Memory B cell (primary cell): Measurements from ENCODE around the gene CEBPZ.

Experiments
- ATAC-seq: fragments of 150-1000 bp; cut with Tn5 transposase; 2 replicates; pipeline ENCODE4 v1.10.0; 2021; ENCODE audit warnings: low read depth, mild to moderate bottlenecking, moderate library complexity
- DNase-seq, 2 donors: peaks; one replicate each; pipeline ENCODE4 v3.0.0; 2022; ENCODE audit warnings: low spot score in 2 of 2
- H3K27ac Mint-ChIP-seq: one replicate; pipeline ENCODE4 v1.8.0; 2022; ENCODE audit warnings: mild to moderate bottlenecking, moderate library complexity, mixed read lengths
- H3K27me3 Mint-ChIP-seq: one replicate; pipeline ENCODE4 v1.8.0; 2022; ENCODE audit warnings: mixed read lengths
- H3K36me3 Mint-ChIP-seq: one replicate; pipeline ENCODE4 v1.8.0; 2022; ENCODE audit warnings: mild to moderate bottlenecking, mixed read lengths
- H3K4me1 Mint-ChIP-seq: one replicate; pipeline ENCODE4 v1.8.0; 2022; ENCODE audit warnings: mixed read lengths
- H3K4me3 Mint-ChIP-seq: one replicate; pipeline ENCODE4 v1.8.0; 2022; ENCODE audit warnings: mild to moderate bottlenecking, moderate library complexity, mixed read lengths
- H3K9me3 Mint-ChIP-seq: one replicate; pipeline ENCODE4 v1.8.0; 2022; ENCODE audit warnings: mixed read lengths

The CEBPZ gene

DNA sequence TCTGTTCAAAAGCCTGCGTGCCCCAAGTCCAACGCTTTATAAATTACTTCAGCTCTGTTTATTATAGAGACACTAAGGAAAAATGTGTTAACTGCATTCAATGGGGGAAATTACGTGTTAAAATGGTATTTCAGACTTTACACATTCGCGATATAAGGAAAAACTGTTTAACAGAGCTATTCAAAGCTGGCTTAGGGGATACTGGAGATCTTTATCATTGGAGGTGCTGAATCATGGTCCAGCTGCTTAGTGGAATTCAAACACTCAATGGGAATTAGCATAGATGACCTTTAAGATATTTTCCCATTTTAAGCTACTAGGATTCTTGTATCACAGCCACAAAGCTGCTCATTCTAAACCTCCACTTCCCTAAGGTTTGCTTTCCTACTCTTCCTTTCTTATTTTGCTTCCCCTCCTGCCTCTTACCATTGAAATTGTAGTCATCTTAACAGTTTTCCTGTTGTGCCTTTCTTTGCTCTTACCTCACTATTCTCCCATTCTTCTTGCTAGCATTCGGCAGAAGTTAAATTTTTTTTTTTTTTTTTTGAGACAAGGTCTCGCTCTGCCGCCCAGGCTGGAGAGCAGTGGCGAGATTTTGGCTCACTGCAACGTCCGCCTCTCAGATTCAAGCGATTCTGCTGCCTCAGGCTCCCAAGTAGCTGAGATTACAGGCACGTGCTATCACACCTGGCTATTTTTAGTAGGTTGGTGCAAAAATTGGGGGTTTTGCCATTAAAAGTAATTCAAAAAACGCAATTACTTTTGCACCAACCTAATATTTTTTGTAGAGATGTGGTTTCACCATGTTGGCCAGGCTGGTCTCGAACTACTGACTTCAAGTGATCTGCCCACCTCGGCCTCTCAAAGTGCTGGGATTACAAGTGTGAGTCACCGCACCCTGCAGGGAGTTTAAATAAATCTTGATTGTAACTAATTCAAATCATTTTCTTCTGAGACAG lies 49.4 kb downstream of the CEBPZ start:
- Mint-ChIP-seq H3K27me3 (peaks cover 6% of the 10 kb centered on the region), H3K27ac (no peak overlapping the region), H3K36me3 (no peaks in the 10 kb centered on the region), H3K4me1 (no peaks in the 10 kb centered on the region), H3K9me3 (no peaks in the 10 kb centered on the region), H3K4me3 (no peak overlapping the region)
- ATAC-seq, result no peak
- DNase-seq, result no peak

- DNase-seq (no peak), ATAC-seq (no peak)
- Mint-ChIP-seq H3K27ac (no peak overlapping the region), H3K9me3 (no peaks in the 10 kb centered on the region), H3K36me3 (no peaks in the 10 kb centered on the region), H3K4me3 (no peak overlapping the region), H3K27me3 (peaks cover 6% of the 10 kb centered on the region), H3K4me1 (no peaks in the 10 kb centered on the region)
Observed at GRCh38 chr2:37180640-37181039, 50.8 kb downstream of the CEBPZ start.

DNA sequence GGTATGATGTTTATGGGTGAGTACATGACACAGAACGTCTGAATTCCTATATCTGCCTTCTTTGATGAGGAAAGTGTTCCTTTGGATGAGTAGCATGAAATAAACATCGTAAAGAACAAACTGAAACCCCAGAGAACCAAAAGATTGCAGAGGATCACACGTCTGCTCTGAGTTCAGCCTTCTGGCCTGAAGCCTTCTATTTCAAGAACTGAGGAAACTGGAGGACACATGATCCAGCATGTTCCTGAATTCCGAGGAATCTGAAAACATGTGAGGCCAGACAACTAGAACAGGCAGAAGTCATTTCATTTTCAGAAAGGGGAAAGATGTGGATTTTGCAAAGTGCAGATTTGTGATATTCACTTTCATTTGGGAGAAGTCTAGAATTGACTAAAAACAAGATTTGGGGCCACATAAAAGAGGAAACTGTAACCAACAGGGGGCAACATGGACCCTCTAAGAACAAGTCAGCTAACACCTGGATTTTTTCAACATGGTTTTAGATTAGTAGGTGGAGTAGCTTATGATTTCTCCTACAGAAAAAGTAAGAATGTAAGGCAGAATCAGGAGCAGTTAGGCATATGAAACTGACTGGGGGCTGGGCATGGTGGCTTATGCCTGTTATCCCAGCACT lies 51.3 kb downstream of the CEBPZ start:
- ATAC-seq (no peak), DNase-seq (no peak)
- H3K36me3 Mint-ChIP-seq, result no peaks in the 10 kb centered on the region
- no peak overlapping the region for H3K4me3 Mint-ChIP-seq
- no peak overlapping the region for H3K27ac Mint-ChIP-seq
- peaks cover 6% of the 10 kb centered on the region for H3K27me3 Mint-ChIP-seq
- H3K4me1 Mint-ChIP-seq, result no peaks in the 10 kb centered on the region
- no peaks in the 10 kb centered on the region for H3K9me3 Mint-ChIP-seq

DNA sequence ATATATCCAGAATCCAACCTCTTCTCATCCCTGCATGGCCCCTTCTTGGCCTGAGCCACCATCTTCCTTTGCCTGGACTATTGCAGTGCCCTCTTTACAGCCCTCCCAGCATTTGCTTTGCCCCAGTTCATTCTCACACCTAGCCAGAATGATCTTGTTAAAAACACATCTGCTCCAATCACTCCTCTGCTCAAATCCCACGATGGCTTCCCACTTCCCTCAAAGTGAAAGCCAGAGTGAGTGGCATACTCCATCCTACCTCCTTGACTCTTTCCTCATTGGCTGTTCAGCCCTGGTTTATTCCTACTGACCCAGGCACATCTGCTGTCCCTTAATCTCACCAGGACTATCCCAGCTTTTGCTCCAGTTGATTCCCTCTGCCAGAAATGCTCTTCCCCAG lies 57.7 kb downstream of the CEBPZ start:
- H3K36me3 Mint-ChIP-seq, result no peaks in the 10 kb centered on the region
- DNase-seq (no peak), ATAC-seq (no peak)
- no peaks in the 10 kb centered on the region for H3K9me3 Mint-ChIP-seq
- H3K27me3 Mint-ChIP-seq, result no peaks in the 10 kb centered on the region
- no peak overlapping the region for H3K27ac Mint-ChIP-seq
- H3K4me1 Mint-ChIP-seq, result no peaks in the 10 kb centered on the region
- H3K4me3 Mint-ChIP-seq, result no peak overlapping the region

DNA sequence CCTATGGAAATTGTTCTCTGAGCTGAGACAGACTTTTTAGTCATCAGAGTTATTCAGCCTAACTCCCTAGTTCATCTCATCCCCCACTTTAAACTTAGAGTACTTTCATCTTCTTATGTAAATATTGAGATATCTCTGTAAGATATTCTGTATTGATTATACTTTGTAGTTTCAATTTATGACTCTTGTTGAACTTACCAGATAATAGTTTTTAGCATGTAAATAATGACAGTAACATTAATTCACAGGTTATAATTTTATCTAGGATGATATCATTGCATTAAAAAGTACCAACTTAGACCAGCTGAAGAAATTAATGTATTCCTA lies 59.8 kb downstream of the CEBPZ start:
- ATAC-seq (no peak), DNase-seq (no peak)
- Mint-ChIP-seq H3K36me3 (no peaks in the 10 kb centered on the region), H3K4me1 (no peaks in the 10 kb centered on the region), H3K4me3 (no peak overlapping the region), H3K9me3 (no peaks in the 10 kb centered on the region), H3K27ac (no peak overlapping the region), H3K27me3 (no peaks in the 10 kb centered on the region)

DNA sequence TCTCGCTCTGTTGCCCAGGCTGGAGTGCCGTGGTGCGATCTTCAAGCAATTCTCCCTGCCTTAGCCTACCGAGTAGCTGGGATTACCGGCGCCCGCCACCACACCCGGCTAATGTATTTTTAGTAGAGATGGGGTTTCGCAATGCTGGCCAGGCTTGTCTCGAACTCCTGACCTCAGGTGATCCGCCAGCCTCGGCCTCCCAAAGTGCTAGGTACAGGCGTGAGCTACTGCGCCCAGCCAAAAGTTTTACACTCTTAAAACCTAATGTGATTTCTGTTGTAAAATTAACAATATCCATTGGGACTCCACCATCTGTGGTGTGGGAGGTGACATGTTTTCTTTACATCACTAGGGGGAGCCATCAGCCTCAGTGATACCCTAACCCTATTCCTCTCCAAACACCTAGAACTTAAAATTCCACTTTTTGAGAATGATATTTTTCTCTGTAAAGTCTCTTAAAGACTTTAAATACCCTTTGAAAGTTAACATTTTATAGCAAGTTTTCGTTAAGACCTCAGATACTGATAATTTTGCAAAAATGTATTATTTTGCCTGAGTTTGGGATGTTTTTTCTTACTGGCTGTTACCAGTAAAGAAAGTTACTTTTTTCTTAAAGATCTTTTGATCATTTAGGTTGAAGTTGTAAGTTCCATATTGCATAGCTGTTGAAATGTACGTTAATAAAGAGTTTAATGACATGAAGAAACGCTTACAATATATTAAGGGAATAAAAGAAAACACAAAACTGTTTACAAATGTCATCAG lies 63.0 kb downstream of the CEBPZ start:
- DNase-seq, result peak in 1 of 2 donors; percentile 23
- H3K9me3 Mint-ChIP-seq, result peaks cover 11% of the 10 kb centered on the region
- no peak overlapping the region for H3K4me3 Mint-ChIP-seq
- no peak overlapping the region for H3K27ac Mint-ChIP-seq
- H3K27me3 Mint-ChIP-seq, result no peaks in the 10 kb centered on the region
- no peaks in the 10 kb centered on the region for H3K4me1 Mint-ChIP-seq
- ATAC-seq, result peak; percentile 80
- peaks cover 7% of the 10 kb centered on the region for H3K36me3 Mint-ChIP-seq

DNA sequence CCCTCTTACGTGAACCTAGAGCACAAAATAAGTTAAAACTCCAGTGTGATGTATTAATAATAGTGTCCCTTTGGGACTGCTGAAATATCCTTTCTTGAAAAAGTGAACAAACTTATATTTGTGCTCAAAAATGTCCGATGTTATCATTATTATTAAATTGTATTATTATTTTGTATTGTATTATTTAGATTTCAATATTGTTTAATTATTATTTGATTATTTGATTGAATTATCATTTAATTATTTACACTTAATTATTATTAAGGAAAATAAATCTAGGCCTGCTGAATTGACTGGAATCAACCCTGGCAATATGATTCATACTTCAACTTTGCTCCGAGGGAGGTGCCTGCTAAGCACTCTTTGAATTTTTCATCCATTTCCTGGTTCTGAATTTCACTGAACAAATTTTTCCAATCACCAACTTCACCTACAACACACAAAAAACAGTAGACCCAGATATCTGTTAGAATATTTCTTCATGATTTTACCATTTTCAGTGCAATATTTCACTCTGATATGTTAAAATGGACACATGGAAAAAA lies 63.7 kb downstream of the CEBPZ start:
- no peak overlapping the region for H3K4me3 Mint-ChIP-seq
- ATAC-seq (no peak), DNase-seq (no peak)
- peaks cover 11% of the 10 kb centered on the region for H3K9me3 Mint-ChIP-seq
- H3K4me1 Mint-ChIP-seq, result no peaks in the 10 kb centered on the region
- H3K27me3 Mint-ChIP-seq, result no peaks in the 10 kb centered on the region
- peaks cover 7% of the 10 kb centered on the region for H3K36me3 Mint-ChIP-seq
- H3K27ac Mint-ChIP-seq, result no peak overlapping the region

DNA sequence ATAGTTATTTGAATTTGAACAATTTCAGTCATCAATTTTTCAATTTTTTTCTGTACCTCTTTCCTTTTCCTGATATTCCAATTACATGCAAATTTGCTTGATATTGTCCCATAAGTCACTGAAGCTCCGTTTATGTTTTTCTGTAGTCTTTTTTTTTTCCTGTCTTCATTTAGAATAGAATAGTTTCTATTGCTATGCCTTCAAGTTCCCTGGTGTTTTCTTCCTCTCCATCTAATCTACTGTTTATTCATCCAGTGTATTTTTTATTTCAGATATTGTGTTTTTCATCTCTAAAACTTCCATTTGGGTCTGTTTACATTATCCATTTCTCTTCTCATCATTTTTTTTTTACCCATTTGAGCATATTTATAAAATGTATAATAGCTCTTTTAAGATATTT lies 66.6 kb downstream of the CEBPZ start:
- no peak overlapping the region for H3K27ac Mint-ChIP-seq
- H3K4me1 Mint-ChIP-seq, result no peaks in the 10 kb centered on the region

GRCh38 chr2:37156857-37157714 lies 74.3 kb downstream of the CEBPZ start, which contains the start of gene EIF2AK2:
Gene EIF2AK2, minus strand, starts transcription at chr2:37156980. Its CDS starts 9,174 bp downstream, at chr2:37147806.
- peaks cover 12% of the 10 kb centered on the region for H3K36me3 Mint-ChIP-seq
- peak; percentile 73 to 74 for DNase-seq

More for the DNA sequence above, 66.6 kb downstream of the CEBPZ start:
- Mint-ChIP-seq H3K36me3 (peaks cover 7% of the 10 kb centered on the region), H3K4me3 (no peak overlapping the region), H3K27me3 (no peaks in the 10 kb centered on the region), H3K9me3 (peaks cover 11% of the 10 kb centered on the region)
- no peak for DNase-seq
- no peak for ATAC-seq

DNA sequence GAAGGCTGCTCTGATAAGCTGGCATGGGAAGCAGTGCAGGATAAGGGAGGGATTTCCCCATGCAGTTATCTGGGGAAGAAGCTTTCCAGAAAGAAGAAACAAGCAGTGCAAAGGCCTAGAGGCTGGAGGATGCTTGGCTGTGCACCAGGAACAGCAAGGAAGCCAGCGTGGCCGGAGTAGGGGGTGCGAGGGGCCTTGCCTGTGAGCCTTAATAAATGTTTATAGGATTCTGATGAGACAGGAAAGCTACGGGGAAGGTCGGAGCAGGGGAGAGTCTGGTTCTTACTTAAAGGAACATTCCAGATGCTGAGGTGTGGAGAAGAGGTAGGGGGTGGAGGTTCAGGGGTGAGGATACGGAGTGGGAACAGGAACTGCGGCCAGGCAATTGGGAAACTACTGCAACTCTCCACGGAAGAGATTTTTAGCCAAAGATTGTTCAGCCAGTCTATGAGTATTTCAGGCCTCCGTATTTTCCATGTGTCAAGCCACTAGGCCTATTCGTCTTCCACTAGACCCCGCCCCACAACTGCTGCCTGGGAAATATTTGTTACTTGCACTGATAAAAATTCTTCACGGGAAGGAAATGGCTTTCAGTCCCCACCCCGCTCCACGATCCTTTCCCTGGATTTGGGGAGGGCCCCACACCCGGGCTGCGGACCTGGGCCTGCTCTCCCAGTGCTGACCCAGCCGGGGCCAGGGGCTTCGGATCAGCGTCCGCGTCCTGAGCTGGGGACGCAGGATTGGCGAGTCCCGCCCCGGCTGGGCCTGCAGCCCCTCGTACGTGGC lies 75.1 kb downstream of the CEBPZ start:
- Mint-ChIP-seq H3K4me1 (peaks cover 35% of the 10 kb centered on the region), H3K27me3 (no peaks in the 10 kb centered on the region), H3K9me3 (peaks cover 3% of the 10 kb centered on the region), H3K4me3 (peak overlapping the region; percentile 89), H3K36me3 (peaks cover 17% of the 10 kb centered on the region), H3K27ac (peak overlapping the region; percentile 86)
- peak; percentile 5 for ATAC-seq
- no peak for DNase-seq

More at GRCh38 chr2:37156857-37157714, 74.3 kb downstream of the CEBPZ start, which contains the start of gene EIF2AK2:
- Mint-ChIP-seq H3K4me3 (peak within 1 kb of the TSS; percentile 89), H3K4me1 (peaks cover 35% of the 10 kb centered on the region), H3K9me3 (peaks cover 3% of the 10 kb centered on the region), H3K27me3 (no peaks in the 10 kb centered on the region), H3K27ac (peak within 1 kb of the TSS; percentile 86)
- ATAC-seq, result peak; percentile 92

DNA sequence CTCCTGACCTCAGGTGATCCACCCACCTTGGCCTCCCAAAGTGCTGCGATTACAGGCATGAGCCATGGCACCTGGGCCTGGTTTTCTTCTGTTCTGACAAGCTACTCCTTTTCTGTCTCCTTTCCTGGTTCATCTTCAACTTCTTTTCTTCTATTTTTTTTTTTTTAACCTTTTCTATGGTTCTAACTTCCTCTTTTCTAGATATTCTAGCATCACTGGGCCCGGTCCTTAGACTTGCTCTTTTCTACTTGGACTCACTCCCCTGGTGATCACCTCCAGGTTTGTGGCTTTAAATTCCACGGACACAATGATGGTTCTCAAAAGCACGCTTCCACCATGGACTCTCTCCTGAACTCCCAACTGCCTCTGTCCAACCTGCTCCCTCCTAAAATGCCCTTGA lies 76.6 kb downstream of the CEBPZ start:
- DNase-seq (peak in 1 of 2 donors; percentile 18), ATAC-seq (peak; percentile 41)
- peaks cover 18% of the 10 kb centered on the region for H3K36me3 Mint-ChIP-seq
- H3K27ac Mint-ChIP-seq, result peak overlapping the region; percentile 86
- no peaks in the 10 kb centered on the region for H3K27me3 Mint-ChIP-seq
- peak overlapping the region; percentile 59 for H3K4me3 Mint-ChIP-seq
- H3K4me1 Mint-ChIP-seq, result peaks cover 38% of the 10 kb centered on the region
- peaks cover 3% of the 10 kb centered on the region for H3K9me3 Mint-ChIP-seq

DNA sequence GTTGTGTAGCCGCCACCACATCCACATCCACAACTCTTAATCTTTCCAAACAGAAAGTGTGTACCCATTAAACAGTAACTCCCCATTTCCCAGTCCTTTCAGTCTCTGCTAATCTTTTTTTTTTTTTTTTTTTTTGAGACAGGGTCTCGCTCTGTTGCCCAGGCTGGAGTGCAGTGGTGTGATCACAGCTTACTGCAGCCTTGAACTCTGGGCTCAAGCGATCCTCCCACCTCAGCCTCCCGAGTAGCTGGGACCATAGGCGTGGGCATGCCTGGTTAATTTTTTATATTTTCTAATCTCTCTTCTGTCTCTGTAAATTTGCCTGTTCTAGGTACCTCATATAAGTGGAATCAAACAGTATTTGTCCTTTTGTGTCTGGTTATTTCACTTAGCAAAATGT lies 78.2 kb downstream of the CEBPZ start:
- DNase-seq (no peak), ATAC-seq (no peak)
- no peak overlapping the region for H3K4me3 Mint-ChIP-seq
- H3K36me3 Mint-ChIP-seq, result peaks cover 26% of the 10 kb centered on the region
- peaks cover 39% of the 10 kb centered on the region for H3K4me1 Mint-ChIP-seq
- peaks cover 3% of the 10 kb centered on the region for H3K9me3 Mint-ChIP-seq
- H3K27ac Mint-ChIP-seq, result peak overlapping the region; percentile 49
- no peaks in the 10 kb centered on the region for H3K27me3 Mint-ChIP-seq
